Measurements from ENCODE around the gene NDP.

The NDP gene

DNA sequence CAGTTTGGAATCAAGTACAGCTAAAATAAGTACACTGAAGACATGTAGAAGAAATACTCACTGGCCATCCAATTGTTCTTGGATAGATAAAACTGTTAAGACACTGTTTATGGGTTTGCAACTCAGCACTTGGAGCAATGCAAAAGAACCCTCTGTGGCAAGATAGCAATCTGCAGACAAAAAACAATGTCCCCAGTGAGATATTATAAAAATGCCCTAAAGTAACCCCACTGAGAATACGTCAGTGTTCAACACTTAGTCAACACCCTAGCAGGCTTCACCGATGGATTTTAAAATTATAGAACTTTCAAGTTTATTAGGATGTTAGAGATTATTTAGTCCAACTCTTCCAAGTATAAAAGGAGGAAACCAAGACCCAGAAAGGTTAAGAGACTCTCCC is 47.5 kb upstream of the NDP start:
- POLR2A ChIA-PET, result no interaction called here
- Histone ChIP-seq H3K4me3 (ENCODE audit: low read depth, low read length) (no peak overlapping the region), H3K27ac (ENCODE audit: extremely low read depth, low read depth, low read length) (no peak overlapping the region), H3K4me1 (ENCODE audit: control insufficient read depth, insufficient read depth, low read length) (no peaks in the 10 kb centered on the region), H3K36me3 (ENCODE audit: control insufficient read depth in 2 of 2, insufficient read depth in 1 of 2, low read length in 2 of 2) (no peaks in the 10 kb centered on the region), H3K9me3 (ENCODE audit: control insufficient read depth, insufficient read depth, low read depth, low read length) (no peaks in the 10 kb centered on the region)
- CTCF ChIA-PET, result no interaction called here
- TF ChIP-seq ZNF623 (tag by site-specific recombination; IDR thresholded peaks at IDR 0.05) (no peak), ZNF10 (tag by site-specific recombination; IDR thresholded peaks at IDR 0.05) (no peak), ZNF133 (tag by site-specific recombination; IDR thresholded peaks at IDR 0.05) (no peak), ZNF660 (tag by site-specific recombination; IDR thresholded peaks at IDR 0.05) (no peak), ZNF23 (tag by site-specific recombination; IDR thresholded peaks at IDR 0.05; ENCODE audit: borderline replicate concordance) (no peak)
- TF ChIP-seq, protein P1, sequence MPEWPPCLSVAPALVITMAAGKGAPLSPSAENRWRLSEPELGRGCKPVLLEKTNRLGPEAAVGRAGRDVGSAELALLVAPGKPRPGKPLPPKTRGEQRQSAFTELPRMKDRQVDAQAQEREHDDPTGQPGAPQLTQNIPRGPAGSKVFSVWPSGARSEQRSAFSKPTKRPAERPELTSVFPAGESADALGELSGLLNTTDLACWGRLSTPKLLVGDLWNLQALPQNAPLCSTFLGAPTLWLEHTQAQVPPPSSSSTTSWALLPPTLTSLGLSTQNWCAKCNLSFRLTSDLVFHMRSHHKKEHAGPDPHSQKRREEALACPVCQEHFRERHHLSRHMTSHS (tag by site-specific recombination; IDR thresholded peaks at IDR 0.05), result no peak

DNA sequence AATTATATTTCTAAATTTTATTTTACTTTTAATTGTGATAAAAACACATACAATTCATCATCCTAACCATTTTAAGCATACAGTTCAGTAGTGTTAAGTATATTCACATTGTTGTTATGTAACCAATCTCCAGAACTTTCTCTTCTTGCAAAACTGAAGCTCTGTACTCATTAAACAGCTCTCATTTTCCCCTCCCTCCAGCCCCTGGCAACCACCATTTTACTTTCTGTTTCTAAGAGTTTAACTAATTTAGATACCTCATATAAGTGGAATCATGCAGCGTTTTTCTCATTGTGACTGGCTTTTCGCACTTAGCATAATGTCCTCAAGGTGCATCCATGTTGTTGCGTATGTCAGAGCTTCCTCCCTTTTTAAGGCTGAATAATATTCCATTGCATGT is 46.7 kb upstream of the NDP start:
- Histone ChIP-seq H3K27ac (ENCODE audit: extremely low read depth, low read depth, low read length) (no peak overlapping the region), H3K4me3 (ENCODE audit: low read depth, low read length) (no peak overlapping the region), H3K36me3 (ENCODE audit: control insufficient read depth in 2 of 2, insufficient read depth in 1 of 2, low read length in 2 of 2) (no peaks in the 10 kb centered on the region), H3K4me1 (ENCODE audit: control insufficient read depth, insufficient read depth, low read length) (no peaks in the 10 kb centered on the region), H3K9me3 (ENCODE audit: control insufficient read depth, insufficient read depth, low read depth, low read length) (no peaks in the 10 kb centered on the region)
- CTCF ChIA-PET, result interaction anchor here (1.0 kb wide), 1 partner anchor 184 kb away, joined by 4 read pairs; no protein-coding TSS in a partner anchor
- TF ChIP-seq ZNF302 (tag by site-specific recombination; IDR thresholded peaks at IDR 0.05; ENCODE audit: low read depth), result no peak
- no peak for TF ChIP-seq ZFP37 (tag by site-specific recombination; IDR thresholded peaks at IDR 0.05)
- TF ChIP-seq, protein P2, sequence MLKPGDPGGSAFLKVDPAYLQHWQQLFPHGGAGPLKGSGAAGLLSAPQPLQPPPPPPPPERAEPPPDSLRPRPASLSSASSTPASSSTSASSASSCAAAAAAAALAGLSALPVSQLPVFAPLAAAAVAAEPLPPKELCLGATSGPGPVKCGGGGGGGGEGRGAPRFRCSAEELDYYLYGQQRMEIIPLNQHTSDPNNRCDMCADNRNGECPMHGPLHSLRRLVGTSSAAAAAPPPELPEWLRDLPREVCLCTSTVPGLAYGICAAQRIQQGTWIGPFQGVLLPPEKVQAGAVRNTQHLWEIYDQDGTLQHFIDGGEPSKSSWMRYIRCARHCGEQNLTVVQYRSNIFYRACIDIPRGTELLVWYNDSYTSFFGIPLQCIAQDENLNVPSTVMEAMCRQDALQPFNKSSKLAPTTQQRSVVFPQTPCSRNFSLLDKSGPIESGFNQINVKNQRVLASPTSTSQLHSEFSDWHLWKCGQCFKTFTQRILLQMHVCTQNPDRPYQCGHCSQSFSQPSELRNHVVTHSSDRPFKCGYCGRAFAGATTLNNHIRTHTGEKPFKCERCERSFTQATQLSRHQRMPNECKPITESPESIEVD (tag by site-specific recombination; IDR thresholded peaks at IDR 0.05), result no peak
- no peak for TF ChIP-seq OSR2 (tag by site-specific recombination; IDR thresholded peaks at IDR 0.05)
- TF ChIP-seq, protein P3, sequence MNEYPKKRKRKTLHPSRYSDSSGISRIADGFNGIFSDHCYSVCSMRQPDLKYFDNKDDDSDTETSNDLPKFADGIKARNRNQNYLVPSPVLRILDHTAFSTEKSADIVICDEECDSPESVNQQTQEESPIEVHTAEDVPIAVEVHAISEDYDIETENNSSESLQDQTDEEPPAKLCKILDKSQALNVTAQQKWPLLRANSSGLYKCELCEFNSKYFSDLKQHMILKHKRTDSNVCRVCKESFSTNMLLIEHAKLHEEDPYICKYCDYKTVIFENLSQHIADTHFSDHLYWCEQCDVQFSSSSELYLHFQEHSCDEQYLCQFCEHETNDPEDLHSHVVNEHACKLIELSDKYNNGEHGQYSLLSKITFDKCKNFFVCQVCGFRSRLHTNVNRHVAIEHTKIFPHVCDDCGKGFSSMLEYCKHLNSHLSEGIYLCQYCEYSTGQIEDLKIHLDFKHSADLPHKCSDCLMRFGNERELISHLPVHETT (tag by site-specific recombination; IDR thresholded peaks at IDR 0.05), result no peak
- TF ChIP-seq, protein P4, sequence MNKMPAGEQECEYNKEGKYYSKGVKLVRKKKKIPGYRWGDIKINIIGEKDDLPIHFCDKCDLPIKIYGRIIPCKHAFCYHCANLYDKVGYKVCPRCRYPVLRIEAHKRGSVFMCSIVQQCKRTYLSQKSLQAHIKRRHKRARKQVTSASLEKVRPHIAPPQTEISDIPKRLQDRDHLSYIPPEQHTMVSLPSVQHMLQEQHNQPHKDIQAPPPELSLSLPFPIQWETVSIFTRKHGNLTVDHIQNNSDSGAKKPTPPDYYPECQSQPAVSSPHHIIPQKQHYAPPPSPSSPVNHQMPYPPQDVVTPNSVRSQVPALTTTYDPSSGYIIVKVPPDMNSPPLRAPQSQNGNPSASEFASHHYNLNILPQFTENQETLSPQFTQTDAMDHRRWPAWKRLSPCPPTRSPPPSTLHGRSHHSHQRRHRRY (tag by site-specific recombination; IDR thresholded peaks at IDR 0.05), result no peak
- TF ChIP-seq ZNF596 (tag by site-specific recombination; IDR thresholded peaks at IDR 0.05), result no peak
- TF ChIP-seq PRDM1 (tag by site-specific recombination; IDR thresholded peaks at IDR 0.05), result no peak
- TF ChIP-seq, protein P5, sequence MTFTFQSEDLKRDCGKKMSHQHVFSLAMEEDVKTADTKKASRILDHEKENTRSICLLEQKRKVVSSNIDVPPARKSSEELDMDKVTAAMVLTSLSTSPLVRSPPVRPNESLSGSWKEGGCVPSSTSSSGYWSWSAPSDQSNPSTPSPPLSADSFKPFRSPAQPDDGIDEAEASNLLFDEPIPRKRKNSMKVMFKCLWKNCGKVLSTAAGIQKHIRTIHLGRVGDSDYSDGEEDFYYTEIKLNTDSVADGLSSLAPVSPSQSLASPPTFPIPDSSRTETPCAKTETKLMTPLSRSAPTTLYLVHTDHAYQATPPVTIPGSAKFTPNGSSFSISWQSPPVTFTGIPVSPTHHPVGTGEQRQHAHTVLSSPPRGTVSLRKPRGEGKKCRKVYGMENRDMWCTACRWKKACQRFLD (tag by site-specific recombination; IDR thresholded peaks at IDR 0.05), result no peak
- TF ChIP-seq ZNF561 (tag by site-specific recombination; IDR thresholded peaks at IDR 0.05; ENCODE audit: borderline replicate concordance), result no peak
- no peak for TF ChIP-seq SCRT2 (tag by site-specific recombination; IDR thresholded peaks at IDR 0.05)
- no peak for TF ChIP-seq ZNF248 (tag by site-specific recombination; IDR thresholded peaks at IDR 0.05)
- no peak for TF ChIP-seq ZNF146 (tag by site-specific recombination; IDR thresholded peaks at IDR 0.05)
- TF ChIP-seq, protein P6, sequence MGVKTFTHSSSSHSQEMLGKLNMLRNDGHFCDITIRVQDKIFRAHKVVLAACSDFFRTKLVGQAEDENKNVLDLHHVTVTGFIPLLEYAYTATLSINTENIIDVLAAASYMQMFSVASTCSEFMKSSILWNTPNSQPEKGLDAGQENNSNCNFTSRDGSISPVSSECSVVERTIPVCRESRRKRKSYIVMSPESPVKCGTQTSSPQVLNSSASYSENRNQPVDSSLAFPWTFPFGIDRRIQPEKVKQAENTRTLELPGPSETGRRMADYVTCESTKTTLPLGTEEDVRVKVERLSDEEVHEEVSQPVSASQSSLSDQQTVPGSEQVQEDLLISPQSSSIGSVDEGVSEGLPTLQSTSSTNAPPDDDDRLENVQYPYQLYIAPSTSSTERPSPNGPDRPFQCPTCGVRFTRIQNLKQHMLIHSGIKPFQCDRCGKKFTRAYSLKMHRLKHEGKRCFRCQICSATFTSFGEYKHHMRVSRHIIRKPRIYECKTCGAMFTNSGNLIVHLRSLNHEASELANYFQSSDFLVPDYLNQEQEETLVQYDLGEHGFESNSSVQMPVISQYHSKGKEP (tag by site-specific recombination; IDR thresholded peaks at IDR 0.05), result no peak
- no peak for TF ChIP-seq ZNF654 (tag by site-specific recombination; IDR thresholded peaks at IDR 0.05; ENCODE audit: low read depth)
- TF ChIP-seq, protein P7, sequence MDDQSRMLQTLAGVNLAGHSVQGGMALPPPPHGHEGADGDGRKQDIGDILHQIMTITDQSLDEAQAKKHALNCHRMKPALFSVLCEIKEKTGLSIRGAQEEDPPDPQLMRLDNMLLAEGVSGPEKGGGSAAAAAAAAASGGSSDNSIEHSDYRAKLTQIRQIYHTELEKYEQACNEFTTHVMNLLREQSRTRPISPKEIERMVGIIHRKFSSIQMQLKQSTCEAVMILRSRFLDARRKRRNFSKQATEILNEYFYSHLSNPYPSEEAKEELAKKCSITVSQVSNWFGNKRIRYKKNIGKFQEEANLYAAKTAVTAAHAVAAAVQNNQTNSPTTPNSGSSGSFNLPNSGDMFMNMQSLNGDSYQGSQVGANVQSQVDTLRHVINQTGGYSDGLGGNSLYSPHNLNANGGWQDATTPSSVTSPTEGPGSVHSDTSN (CRISPR knock-in tag; IDR thresholded peaks at IDR 0.05), result no peak
- TF ChIP-seq ZNF311 (tag by site-specific recombination; IDR thresholded peaks at IDR 0.05; ENCODE audit: borderline replicate concordance), result no peak
- POLR2A ChIA-PET, result no interaction called here
